ENCODE results near the gene RIPOR3. TPM values are rescaled to one million over a fixed set of nuclear protein-coding genes. Genes with fewer than 3 reads are reported as not detected.

Gene RIPOR3
- total RNA-seq, 1 experiment from 2014 or later: 0.46 TPM

- H3K23ac ChIP-seq (ENCODE audit: insufficient read length, low read depth, low read length): no peak overlapping the region
- no peaks in the 10 kb centered on the region for H3K79me1 ChIP-seq (ENCODE audit: insufficient read depth, low read depth, low read length, poor library complexity, severe bottlenecking)
- no peaks in the 10 kb centered on the region for H3K79me2 ChIP-seq (ENCODE audit: insufficient read depth, low read length)
- Mint-ChIP-seq H3K36me3 (ENCODE audit: insufficient read depth in 1 of 3, low read depth in 3 of 3) (peaks cover 0 to 5% (median 0%) of the 10 kb centered on the region in 3 experiments; a peak in 1 of 7 replicates), H3K27ac (no peak overlapping the region; a peak in 1 of 7 replicates), H3K9me3 (peaks cover 0 to 3% of the 10 kb centered on the region in 2 experiments; a peak in 2 of 5 replicates), H3K27me3 (ENCODE audit: low read depth) (no peaks in the 10 kb centered on the region; the same call in none of the 2 replicates), H3K4me1 (peaks cover 12 to 26% of the 10 kb centered on the region in 2 experiments), H3K4me3 (no peak overlapping the region)
- DNase-seq: no peak
- no peak overlapping the region for H3K9ac ChIP-seq (ENCODE audit: extremely low read depth, insufficient read length, low read length)
- H3K4ac ChIP-seq (ENCODE audit: low read depth, low read length): no peak overlapping the region
- no peaks in the 10 kb centered on the region; the same call in 1 of the 2 replicates for H3K4me1 ChIP-seq (ENCODE audit: insufficient read depth, low read length)
- H2BK12ac ChIP-seq (ENCODE audit: insufficient read length, low read depth, low read length): no peak overlapping the region
- no peak overlapping the region for H2BK15ac ChIP-seq (ENCODE audit: low read depth, low read length)
- no peak overlapping the region for H4K5ac ChIP-seq (ENCODE audit: insufficient read length, low read depth, low read length)
- H2BK20ac ChIP-seq (ENCODE audit: low read depth, low read length, poor library complexity, severe bottlenecking): no peak overlapping the region
- TF ChIP-seq CTCF (conservative IDR thresholded peaks at IDR 0.05): no peak
- no peak overlapping the region for H3K56ac ChIP-seq (ENCODE audit: insufficient read length, low read depth, low read length)
- no peak overlapping the region for H4K8ac ChIP-seq (replicated peaks; ENCODE audit: insufficient read length, low read depth, low read length)
- H3K14ac ChIP-seq (ENCODE audit: insufficient read depth, low read length): no peak overlapping the region
- H3K27ac ChIP-seq (ENCODE audit: insufficient read length, low read depth, low read length): no peak overlapping the region
- no peak overlapping the region for H2BK120ac ChIP-seq (ENCODE audit: low read depth, low read length, poor library complexity, severe bottlenecking)
- no peak overlapping the region for H2AK5ac ChIP-seq (ENCODE audit: insufficient read length, low read length)
- H3K9me3 ChIP-seq (ENCODE audit: control insufficient read depth, low read depth, low read length): no peaks in the 10 kb centered on the region
- H4K91ac ChIP-seq (ENCODE audit: insufficient read length, low read depth, low read length): no peak overlapping the region
- H3K23me2 ChIP-seq (ENCODE audit: insufficient read length, low read depth, low read length, poor library complexity, severe bottlenecking): no peaks in the 10 kb centered on the region
- no peak overlapping the region for H3K18ac ChIP-seq (ENCODE audit: insufficient read length, low read depth, low read length)
- H2AFZ ChIP-seq (ENCODE audit: low read length): no peak overlapping the region
- no CpG with 5 or more reads among the region's 10 CpGs for WGBS (ENCODE audit: extremely low coverage, insufficient read length, low lambda C conversion rate)
- H4K20me1 ChIP-seq (ENCODE audit: control insufficient read depth, insufficient read depth, insufficient read length): no peaks in the 10 kb centered on the region
- H3T11ph ChIP-seq (ENCODE audit: low read length): no peak overlapping the region
- H2BK5ac ChIP-seq (ENCODE audit: insufficient read length, low read length): no peak overlapping the region
- no peaks in the 10 kb centered on the region for H3K27me3 ChIP-seq (ENCODE audit: insufficient read depth, low read length)
- no peak overlapping the region for H3K4me2 ChIP-seq (ENCODE audit: insufficient read depth, insufficient read length, low read length)
These were observed 32.5 kb downstream of the RIPOR3 start for GRCh38 chr20:50658804-50659380.
